Neural cell (in vitro differentiated cells): ENCODE data around the gene SCAMP5. TPM values are rescaled to one million over a fixed set of nuclear protein-coding genes. Genes with fewer than 3 reads are reported as not detected.

ENCODE experiments used
- H2AFZ ChIP-seq: fragments of 200-600, 300-800 bp; sonication (generic), shearing (Covaris generic); 2 replicates; pipeline ENCODE4 v1.6.0; 2014; ENCODE audit warnings: low read depth, mild to moderate bottlenecking, antibody characterized with exemption, low read length, moderate library complexity
- H3F3A ChIP-seq: fragments of 200-600 bp; shearing (Covaris generic); 2 replicates; pipeline ENCODE4 v1.6.1; 2016; ENCODE audit warnings: mild to moderate bottlenecking, moderate library complexity, mixed read lengths, antibody characterized with exemption, low read length; ENCODE audit not compliant: insufficient read depth, poor library complexity, severe bottlenecking
- H3K27ac ChIP-seq: fragments of 200-600, 300-800 bp; sonication (generic), shearing (Covaris generic); 2 replicates; pipeline ENCODE4 v1.5.1; 2014; ENCODE audit warnings: mild to moderate bottlenecking, low read length, moderate library complexity
- H3K27me3 ChIP-seq: fragments of 300-800, 200-600 bp; sonication (generic), shearing (Covaris generic); 2 replicates; pipeline ENCODE4 v1.6.0; 2014; ENCODE audit warnings: mild to moderate bottlenecking, low read depth, low read length, moderate library complexity; ENCODE audit not compliant: insufficient read depth
- H3K36me3 ChIP-seq: fragments of 300-800, 200-600 bp; sonication (generic), shearing (Covaris generic); 2 replicates; pipeline ENCODE4 v1.5.1; 2014; ENCODE audit warnings: mild to moderate bottlenecking, antibody characterized with exemption, low read length, moderate library complexity; ENCODE audit not compliant: insufficient read depth
- H3K4me2 ChIP-seq: fragments of 300-800, 200-600 bp; sonication (generic), shearing (Covaris generic); 2 replicates; pipeline ENCODE4 v1.6.0; 2014; ENCODE audit warnings: mild to moderate bottlenecking, low read length
- H3K4me3 ChIP-seq: fragments of 300-800, 200-600 bp; sonication (generic), shearing (Covaris generic); 2 replicates; pipeline ENCODE4 v1.5.1; 2014; ENCODE audit warnings: mild to moderate bottlenecking, low read length, moderate library complexity
- H3K79me2 ChIP-seq: fragments of 200-600 bp; shearing (Covaris generic); replicated peaks from 2 replicates; pipeline ENCODE4 v1.6.0; 2014; ENCODE audit warnings: mild to moderate bottlenecking, low read length, moderate library complexity; ENCODE audit not compliant: insufficient read depth
- H3K9ac ChIP-seq: fragments of 300-800, 200-600 bp; sonication (generic), shearing (Covaris generic); 2 replicates; pipeline ENCODE4 v1.6.1; 2016; ENCODE audit warnings: mild to moderate bottlenecking, low read length, mixed read lengths
- H3K9me2 ChIP-seq: fragments of 200-600 bp; shearing (Covaris generic); 2 replicates; pipeline ENCODE4 v1.6.1; 2016; ENCODE audit warnings: mild to moderate bottlenecking, low read length, mixed read lengths; ENCODE audit not compliant: insufficient read depth
- H3K9me3 ChIP-seq: fragments of 200-600, 300-800 bp; sonication (generic), shearing (Covaris generic); 2 replicates; pipeline ENCODE4 v1.6.1; 2016; ENCODE audit warnings: mild to moderate bottlenecking, mixed run types, low read length, moderate library complexity, mixed read lengths
- H4K20me1 ChIP-seq: fragments of 200-600 bp; shearing (Covaris generic); 2 replicates; pipeline ENCODE4 v1.6.1; 2016; ENCODE audit warnings: mild to moderate bottlenecking, mixed run types; ENCODE audit not compliant: insufficient read depth
- EP300 ChIP-seq: fragments of 450-650 bp; conservative IDR thresholded peaks from 2 replicates; pipeline ENCODE4 v1.6.1; 2014; ENCODE audit warnings: antibody characterized with exemption, mild to moderate bottlenecking, moderate library complexity; ENCODE audit not compliant: poor library complexity, severe bottlenecking
- EZH2 ChIP-seq: fragments of 200-600, 300-800 bp; shearing (Covaris generic), sonication (generic); IDR thresholded peaks from 2 replicates; pipeline ENCODE4 v1.6.1; 2014; ENCODE audit warnings: antibody characterized with exemption, low read length, borderline replicate concordance, mild to moderate bottlenecking; ENCODE audit not compliant: insufficient read depth, poor library complexity, severe bottlenecking
- MXI1 ChIP-seq: fragments of 450-650 bp; conservative IDR thresholded peaks from 2 replicates; pipeline ENCODE4 v1.6.1; 2014; ENCODE audit warnings: antibody characterized with exemption, mild to moderate bottlenecking; ENCODE audit not compliant: poor library complexity, severe bottlenecking
- POLR2AphosphoS5 ChIP-seq: IDR thresholded peaks from 2 replicates; pipeline ENCODE4 v1.6.1; 2012
- RAD21 ChIP-seq: fragments of 450-650 bp; conservative IDR thresholded peaks from 2 replicates; pipeline ENCODE4 v1.6.1; 2014; ENCODE audit warnings: antibody characterized with exemption, mild to moderate bottlenecking, moderate library complexity
- SMC3 ChIP-seq: fragments of 450-650 bp; conservative IDR thresholded peaks from 2 replicates; pipeline ENCODE4 v1.6.1; 2014; ENCODE audit warnings: antibody characterized with exemption, mild to moderate bottlenecking, moderate library complexity; ENCODE audit not compliant: poor library complexity
- TAF1 ChIP-seq: IDR thresholded peaks from 2 replicates; pipeline ENCODE4 v1.6.1; 2012; ENCODE audit warnings: low read depth
- polyA plus RNA-seq: library from polyadenylated mRNA; depleted of rRNA; stranded (reverse); fragments of >200 nt; gene quantifications from 2 replicates; pipeline ENCODE4 v1.2.3, GENCODE V29; 2014
- TF ChIP-seq, protein P1 (sequence below): IDR thresholded peaks from 2 replicates; pipeline ENCODE4 v1.6.1; 2012; ENCODE audit warnings: borderline replicate concordance
- TF ChIP-seq, protein P2 (sequence below): fragments of 450-650 bp; IDR thresholded peaks from 2 replicates; pipeline ENCODE4 v1.5.1; 2014; ENCODE audit warnings: antibody characterized with exemption, mild to moderate bottlenecking, moderate library complexity; ENCODE audit not compliant: poor library complexity, severe bottlenecking

Gene SCAMP5
- polyA plus RNA-seq, 1 donor from 2014 or later, result 92.5 TPM

DNA sequence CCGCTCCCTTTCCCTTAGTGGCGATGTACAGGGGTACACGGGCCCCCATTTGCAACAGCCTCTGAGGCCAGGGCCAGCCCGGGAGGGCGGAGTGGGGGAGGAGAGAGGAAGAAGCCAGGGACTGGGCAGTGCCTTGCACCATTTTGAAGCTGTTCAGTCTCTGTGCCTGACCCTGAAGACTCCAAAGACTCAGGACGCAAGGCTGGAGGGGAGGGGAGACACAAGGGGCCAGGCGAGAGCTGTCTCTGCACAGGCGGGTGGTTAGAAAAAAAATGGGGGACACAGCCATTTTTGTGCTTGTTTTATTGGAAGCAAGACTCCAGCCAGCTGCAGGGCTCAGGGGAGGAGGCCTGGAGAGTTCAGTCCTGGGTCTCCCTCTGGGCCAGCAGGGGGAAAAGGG lies 40.3 kb upstream of the SCAMP5 start:
- Histone ChIP-seq H3K9me3 (no peaks in the 10 kb centered on the region), H3K36me3 (no peaks in the 10 kb centered on the region), H3K27ac (no peak overlapping the region), H3K9me2 (no peaks in the 10 kb centered on the region), H3K4me3 (no peak overlapping the region), H2AFZ (no peak overlapping the region), H3K4me2 (no peak overlapping the region), H3K79me2 (no peaks in the 10 kb centered on the region), H4K20me1 (no peaks in the 10 kb centered on the region), H3F3A (no peaks in the 10 kb centered on the region), H3K27me3 (peaks cover 52% of the 10 kb centered on the region), H3K9ac (no peak overlapping the region)
- TF ChIP-seq, protein P1, sequence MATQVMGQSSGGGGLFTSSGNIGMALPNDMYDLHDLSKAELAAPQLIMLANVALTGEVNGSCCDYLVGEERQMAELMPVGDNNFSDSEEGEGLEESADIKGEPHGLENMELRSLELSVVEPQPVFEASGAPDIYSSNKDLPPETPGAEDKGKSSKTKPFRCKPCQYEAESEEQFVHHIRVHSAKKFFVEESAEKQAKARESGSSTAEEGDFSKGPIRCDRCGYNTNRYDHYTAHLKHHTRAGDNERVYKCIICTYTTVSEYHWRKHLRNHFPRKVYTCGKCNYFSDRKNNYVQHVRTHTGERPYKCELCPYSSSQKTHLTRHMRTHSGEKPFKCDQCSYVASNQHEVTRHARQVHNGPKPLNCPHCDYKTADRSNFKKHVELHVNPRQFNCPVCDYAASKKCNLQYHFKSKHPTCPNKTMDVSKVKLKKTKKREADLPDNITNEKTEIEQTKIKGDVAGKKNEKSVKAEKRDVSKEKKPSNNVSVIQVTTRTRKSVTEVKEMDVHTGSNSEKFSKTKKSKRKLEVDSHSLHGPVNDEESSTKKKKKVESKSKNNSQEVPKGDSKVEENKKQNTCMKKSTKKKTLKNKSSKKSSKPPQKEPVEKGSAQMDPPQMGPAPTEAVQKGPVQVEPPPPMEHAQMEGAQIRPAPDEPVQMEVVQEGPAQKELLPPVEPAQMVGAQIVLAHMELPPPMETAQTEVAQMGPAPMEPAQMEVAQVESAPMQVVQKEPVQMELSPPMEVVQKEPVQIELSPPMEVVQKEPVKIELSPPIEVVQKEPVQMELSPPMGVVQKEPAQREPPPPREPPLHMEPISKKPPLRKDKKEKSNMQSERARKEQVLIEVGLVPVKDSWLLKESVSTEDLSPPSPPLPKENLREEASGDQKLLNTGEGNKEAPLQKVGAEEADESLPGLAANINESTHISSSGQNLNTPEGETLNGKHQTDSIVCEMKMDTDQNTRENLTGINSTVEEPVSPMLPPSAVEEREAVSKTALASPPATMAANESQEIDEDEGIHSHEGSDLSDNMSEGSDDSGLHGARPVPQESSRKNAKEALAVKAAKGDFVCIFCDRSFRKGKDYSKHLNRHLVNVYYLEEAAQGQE, result no peak
- no peak for TF ChIP-seq TAF1
- no peak for TF ChIP-seq RAD21
- TF ChIP-seq POLR2AphosphoS5, result no peak
- TF ChIP-seq, protein P2, sequence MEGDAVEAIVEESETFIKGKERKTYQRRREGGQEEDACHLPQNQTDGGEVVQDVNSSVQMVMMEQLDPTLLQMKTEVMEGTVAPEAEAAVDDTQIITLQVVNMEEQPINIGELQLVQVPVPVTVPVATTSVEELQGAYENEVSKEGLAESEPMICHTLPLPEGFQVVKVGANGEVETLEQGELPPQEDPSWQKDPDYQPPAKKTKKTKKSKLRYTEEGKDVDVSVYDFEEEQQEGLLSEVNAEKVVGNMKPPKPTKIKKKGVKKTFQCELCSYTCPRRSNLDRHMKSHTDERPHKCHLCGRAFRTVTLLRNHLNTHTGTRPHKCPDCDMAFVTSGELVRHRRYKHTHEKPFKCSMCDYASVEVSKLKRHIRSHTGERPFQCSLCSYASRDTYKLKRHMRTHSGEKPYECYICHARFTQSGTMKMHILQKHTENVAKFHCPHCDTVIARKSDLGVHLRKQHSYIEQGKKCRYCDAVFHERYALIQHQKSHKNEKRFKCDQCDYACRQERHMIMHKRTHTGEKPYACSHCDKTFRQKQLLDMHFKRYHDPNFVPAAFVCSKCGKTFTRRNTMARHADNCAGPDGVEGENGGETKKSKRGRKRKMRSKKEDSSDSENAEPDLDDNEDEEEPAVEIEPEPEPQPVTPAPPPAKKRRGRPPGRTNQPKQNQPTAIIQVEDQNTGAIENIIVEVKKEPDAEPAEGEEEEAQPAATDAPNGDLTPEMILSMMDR, result no peak
- TF ChIP-seq SMC3, result no peak
- TF ChIP-seq EZH2, result no peak
- TF ChIP-seq EP300, result no peak
- no peak for TF ChIP-seq MXI1

DNA sequence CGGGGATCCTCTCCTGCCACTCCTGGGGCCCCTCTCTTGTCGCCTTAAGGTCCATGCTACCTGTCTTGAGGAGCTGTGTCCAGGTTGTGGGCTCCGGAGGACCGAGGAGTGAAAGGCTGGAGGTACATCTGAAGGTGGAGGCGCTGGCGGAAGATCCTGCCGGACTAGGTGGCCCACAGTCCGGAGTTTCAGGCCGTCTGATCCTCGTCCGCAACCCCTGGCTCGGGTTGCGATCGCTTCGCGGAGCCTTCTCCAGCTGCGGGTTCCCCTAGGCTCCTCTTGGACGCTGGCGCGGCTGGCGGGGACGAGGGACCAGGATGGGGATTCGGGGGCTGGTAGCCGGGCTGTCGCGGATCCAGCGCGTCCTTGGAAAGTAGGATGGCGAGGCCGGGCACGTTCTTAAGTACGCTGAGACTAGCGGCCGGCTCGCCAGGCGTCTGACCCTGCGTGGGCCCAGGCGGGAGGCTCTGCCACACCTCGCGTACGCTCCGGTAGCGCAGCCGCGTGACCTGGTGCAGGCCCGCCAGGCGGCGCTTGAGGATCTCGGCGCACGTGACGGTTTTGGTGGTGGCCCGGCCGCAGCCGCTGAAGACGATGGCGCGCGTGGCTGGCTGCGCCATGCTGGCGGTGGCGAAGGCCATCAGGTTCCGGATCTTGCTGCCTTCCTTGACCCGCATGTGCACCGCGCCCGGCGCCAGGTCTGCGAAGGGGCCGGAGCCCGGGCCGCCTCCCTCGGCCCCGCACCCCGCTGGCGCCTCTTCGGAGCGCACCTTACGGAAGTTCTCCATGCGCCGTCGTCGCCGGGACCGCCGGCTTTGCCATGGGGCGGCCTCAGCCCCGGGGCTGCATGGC lies 39.3 kb upstream of the SCAMP5 start:
- no peaks in the 10 kb centered on the region for H3K36me3 ChIP-seq
- H3K27me3 ChIP-seq, result peaks cover 52% of the 10 kb centered on the region
- H3K27ac ChIP-seq, result no peak overlapping the region
- H3K9me3 ChIP-seq, result no peaks in the 10 kb centered on the region
- peak overlapping the region; percentile 35 for H3K4me2 ChIP-seq
- H2AFZ ChIP-seq, result peak overlapping the region; percentile 51
- peak overlapping the region; percentile 50 for H3K9ac ChIP-seq
- no peaks in the 10 kb centered on the region for H4K20me1 ChIP-seq
- no peaks in the 10 kb centered on the region for H3F3A ChIP-seq
- no peaks in the 10 kb centered on the region for H3K79me2 ChIP-seq
- no peaks in the 10 kb centered on the region for H3K9me2 ChIP-seq
- peak overlapping the region; percentile 75 for H3K4me3 ChIP-seq
- TF ChIP-seq, protein P2, result peak; percentile 75
- no peak for TF ChIP-seq EZH2
- TF ChIP-seq TAF1, result no peak
- TF ChIP-seq, protein P1, result peak; percentile 14
- TF ChIP-seq MXI1, result peak; percentile 92
- peak; percentile 25 for TF ChIP-seq EP300
- peak; percentile 59 for TF ChIP-seq RAD21
- TF ChIP-seq POLR2AphosphoS5, result no peak
- peak; percentile 77 for TF ChIP-seq SMC3
